Mammary epithelial cell (primary cell): ENCODE measurements around the gene STX18.

Source experiments
- EZH2 ChIP-seq: IDR thresholded peaks from 2 replicates; pipeline ENCODE4 v1.6.1; 2012; ENCODE audit warnings: low read length, inconsistent platforms, borderline replicate concordance
- TF ChIP-seq, protein P1 (sequence below), 2 donors: IDR thresholded peaks in 1 of 2; conservative IDR thresholded peaks in 1 of 2; 2 replicates each; pipeline ENCODE4 v1.5.1; 2011 to 2012; ENCODE audit warnings: inconsistent platforms in 2 of 2, low read length in 2 of 2, mild to moderate bottlenecking in 2 of 2, control low read depth in 1 of 2, low read depth in 1 of 2; ENCODE audit not compliant: insufficient read depth in 1 of 2; ENCODE audit errors: extremely low read depth in 1 of 2

DNA sequence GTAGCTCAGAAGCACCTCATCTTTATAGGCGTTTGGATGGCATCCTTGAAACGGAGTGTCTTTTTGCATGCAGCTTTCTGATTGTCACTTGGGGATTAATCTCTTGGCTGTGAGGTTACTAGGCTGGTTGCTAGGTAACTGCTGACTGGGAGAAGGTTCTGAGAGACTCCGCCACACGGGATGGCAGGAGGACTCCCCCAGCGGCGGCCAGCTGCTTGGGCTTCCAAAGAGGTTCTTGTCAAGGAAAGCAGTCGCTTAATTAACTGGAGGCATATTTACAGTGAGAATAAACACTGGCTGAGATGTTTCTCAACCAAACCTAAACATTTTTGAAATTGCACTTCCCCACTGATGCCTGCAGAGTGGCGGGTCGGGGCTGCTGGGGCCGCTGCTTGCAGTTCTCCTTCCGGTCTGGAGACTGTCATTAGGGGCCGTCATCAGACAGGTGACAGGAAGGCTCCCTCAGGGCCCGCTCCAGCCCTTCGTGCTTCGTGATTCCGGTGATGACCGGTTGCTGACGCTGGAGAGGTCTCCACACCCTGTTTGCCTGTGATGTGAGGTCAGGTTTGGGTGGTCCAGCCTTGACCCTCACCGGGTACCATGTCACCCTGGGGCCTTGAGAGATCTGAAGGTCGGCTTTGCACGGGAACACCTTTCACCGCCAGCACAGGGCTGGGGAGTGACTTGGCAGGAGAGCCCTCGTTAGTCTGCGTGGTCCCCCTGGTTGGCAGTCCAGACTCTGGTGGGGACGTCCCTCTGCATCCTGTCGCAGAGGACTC, 145.8 kb downstream of the STX18 start:
- TF ChIP-seq, protein P1, sequence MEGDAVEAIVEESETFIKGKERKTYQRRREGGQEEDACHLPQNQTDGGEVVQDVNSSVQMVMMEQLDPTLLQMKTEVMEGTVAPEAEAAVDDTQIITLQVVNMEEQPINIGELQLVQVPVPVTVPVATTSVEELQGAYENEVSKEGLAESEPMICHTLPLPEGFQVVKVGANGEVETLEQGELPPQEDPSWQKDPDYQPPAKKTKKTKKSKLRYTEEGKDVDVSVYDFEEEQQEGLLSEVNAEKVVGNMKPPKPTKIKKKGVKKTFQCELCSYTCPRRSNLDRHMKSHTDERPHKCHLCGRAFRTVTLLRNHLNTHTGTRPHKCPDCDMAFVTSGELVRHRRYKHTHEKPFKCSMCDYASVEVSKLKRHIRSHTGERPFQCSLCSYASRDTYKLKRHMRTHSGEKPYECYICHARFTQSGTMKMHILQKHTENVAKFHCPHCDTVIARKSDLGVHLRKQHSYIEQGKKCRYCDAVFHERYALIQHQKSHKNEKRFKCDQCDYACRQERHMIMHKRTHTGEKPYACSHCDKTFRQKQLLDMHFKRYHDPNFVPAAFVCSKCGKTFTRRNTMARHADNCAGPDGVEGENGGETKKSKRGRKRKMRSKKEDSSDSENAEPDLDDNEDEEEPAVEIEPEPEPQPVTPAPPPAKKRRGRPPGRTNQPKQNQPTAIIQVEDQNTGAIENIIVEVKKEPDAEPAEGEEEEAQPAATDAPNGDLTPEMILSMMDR (conservative IDR thresholded peaks at IDR 0.05 in 1 of 2, IDR thresholded peaks at IDR 0.05 in 1 of 2; ENCODE audit: extremely low read depth in 1 of 2, insufficient read depth in 1 of 2, low read depth in 1 of 2, low read length in 2 of 2): no peak
- TF ChIP-seq EZH2: no peak
